ENCODE results near the gene PBX1. TPM values are rescaled to one million over a fixed set of nuclear protein-coding genes. Genes with fewer than 3 reads are reported as not detected.

Gene PBX1
- polyA plus RNA-seq, 3 donors: 0.07 TPM; not detected in 2

DNA sequence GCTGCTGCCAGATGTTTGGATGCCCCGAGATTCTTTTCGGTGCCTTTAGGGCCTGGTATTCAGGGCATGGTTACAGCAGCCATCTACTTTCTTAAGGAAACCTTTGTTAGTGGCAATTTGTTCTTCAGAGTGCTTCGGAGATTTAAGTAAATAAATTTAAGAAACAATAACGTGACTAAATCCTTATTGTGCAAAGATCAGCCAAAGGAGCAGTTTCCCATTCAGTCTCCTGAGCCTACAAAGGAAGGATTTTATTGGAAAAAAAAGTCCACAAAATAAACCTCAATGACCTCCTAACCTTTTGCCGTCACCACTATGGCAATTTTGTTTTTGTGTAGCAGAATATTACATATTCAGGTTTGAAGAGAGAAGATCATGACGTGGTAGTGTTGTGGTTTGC lies 231.1 kb downstream of the PBX1 start:
- TF ChIP-seq, protein P1, sequence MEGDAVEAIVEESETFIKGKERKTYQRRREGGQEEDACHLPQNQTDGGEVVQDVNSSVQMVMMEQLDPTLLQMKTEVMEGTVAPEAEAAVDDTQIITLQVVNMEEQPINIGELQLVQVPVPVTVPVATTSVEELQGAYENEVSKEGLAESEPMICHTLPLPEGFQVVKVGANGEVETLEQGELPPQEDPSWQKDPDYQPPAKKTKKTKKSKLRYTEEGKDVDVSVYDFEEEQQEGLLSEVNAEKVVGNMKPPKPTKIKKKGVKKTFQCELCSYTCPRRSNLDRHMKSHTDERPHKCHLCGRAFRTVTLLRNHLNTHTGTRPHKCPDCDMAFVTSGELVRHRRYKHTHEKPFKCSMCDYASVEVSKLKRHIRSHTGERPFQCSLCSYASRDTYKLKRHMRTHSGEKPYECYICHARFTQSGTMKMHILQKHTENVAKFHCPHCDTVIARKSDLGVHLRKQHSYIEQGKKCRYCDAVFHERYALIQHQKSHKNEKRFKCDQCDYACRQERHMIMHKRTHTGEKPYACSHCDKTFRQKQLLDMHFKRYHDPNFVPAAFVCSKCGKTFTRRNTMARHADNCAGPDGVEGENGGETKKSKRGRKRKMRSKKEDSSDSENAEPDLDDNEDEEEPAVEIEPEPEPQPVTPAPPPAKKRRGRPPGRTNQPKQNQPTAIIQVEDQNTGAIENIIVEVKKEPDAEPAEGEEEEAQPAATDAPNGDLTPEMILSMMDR (IDR thresholded peaks at IDR 0.05): no peak
- Mint-ChIP-seq H3K27ac (no peak overlapping the region), H3K9me3 (no peaks in the 10 kb centered on the region), H3K27me3 (ENCODE audit: low read depth in 3 of 3) (peaks cover 6 to 19% (median 18%) of the 10 kb centered on the region in 3 donors), H3K36me3 (no peaks in the 10 kb centered on the region), H3K4me1 (peaks cover 4% of the 10 kb centered on the region), H3K4me3 (no peak overlapping the region)
- no peak overlapping the region for H3K4me3 ChIP-seq (replicated peaks in 1 of 3; ENCODE audit: low read depth in 2 of 3, low read length in 3 of 3)
- no peaks in the 10 kb centered on the region for H3K27me3 ChIP-seq (ENCODE audit: control insufficient read depth in 2 of 2, insufficient read depth in 2 of 2, low read length in 2 of 2)
- no peaks in the 10 kb centered on the region for H4K20me1 ChIP-seq (ENCODE audit: insufficient read depth, low read length)
- H2AFZ ChIP-seq (ENCODE audit: insufficient read depth, low read depth, low read length, poor library complexity, severe bottlenecking): no peak overlapping the region
- H3K27ac ChIP-seq (ENCODE audit: low read depth in 1 of 2, low read length in 2 of 2): no peak overlapping the region
- intact Hi-C loops (cut with micrococcal nuclease): no loop called here
- DNase-seq: no peak
- H3K36me3 ChIP-seq (replicated peaks in 1 of 2; ENCODE audit: control insufficient read depth in 1 of 2, insufficient read depth in 2 of 2, low read length in 2 of 2): no peaks in the 10 kb centered on the region
- WGBS (ENCODE audit: insufficient coverage): no CpG with 5 or more reads among the region's 6 CpGs
- no peaks in the 10 kb centered on the region for H3K4me1 ChIP-seq (ENCODE audit: control insufficient read depth in 1 of 2, insufficient read depth in 2 of 2, low read length in 2 of 2)
- H3K4me2 ChIP-seq (replicated peaks; ENCODE audit: extremely low read depth, low read length, poor library complexity, severe bottlenecking): no peak overlapping the region
- H3K9me3 ChIP-seq (replicated peaks in 1 of 2; ENCODE audit: control insufficient read depth in 1 of 2, insufficient read depth in 1 of 2, low read length in 2 of 2): no peaks in the 10 kb centered on the region
- H3K9ac ChIP-seq (ENCODE audit: insufficient read depth, low read length, poor library complexity, severe bottlenecking): no peak overlapping the region
- no peaks in the 10 kb centered on the region for H3K79me2 ChIP-seq (ENCODE audit: insufficient read depth, low read length)

DNA sequence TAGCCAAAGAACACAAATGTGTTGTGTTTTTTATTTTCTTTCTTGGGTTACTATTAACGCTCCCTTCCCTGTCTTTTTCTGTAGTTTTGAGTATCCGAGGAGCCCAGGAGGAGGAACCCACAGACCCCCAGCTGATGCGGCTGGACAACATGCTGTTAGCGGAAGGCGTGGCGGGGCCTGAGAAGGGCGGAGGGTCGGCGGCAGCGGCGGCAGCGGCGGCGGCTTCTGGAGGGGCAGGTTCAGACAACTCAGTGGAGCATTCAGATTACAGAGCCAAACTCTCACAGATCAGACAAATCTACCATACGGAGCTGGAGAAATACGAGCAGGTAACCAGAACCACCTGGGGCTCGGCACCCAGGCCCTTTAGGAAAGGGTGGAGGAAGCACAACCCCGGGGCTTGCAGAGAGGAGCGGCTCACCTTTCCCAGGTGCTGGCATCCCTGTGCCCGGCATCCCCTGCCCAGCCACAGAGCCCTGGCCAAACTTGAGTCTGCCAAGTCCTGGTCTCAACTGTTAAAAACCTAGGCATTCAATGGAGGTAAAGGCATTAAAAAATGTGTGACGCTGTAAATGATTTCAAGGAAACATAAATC lies 233.5 kb downstream of the PBX1 start:
- H4K20me1 ChIP-seq (ENCODE audit: insufficient read depth, low read length): no peaks in the 10 kb centered on the region
- no peak overlapping the region for H2AFZ ChIP-seq (ENCODE audit: insufficient read depth, low read depth, low read length, poor library complexity, severe bottlenecking)
- no peak overlapping the region for H3K27ac ChIP-seq (ENCODE audit: low read depth in 1 of 2, low read length in 2 of 2)
- no peaks in the 10 kb centered on the region for H3K9me3 ChIP-seq (replicated peaks in 1 of 2; ENCODE audit: control insufficient read depth in 1 of 2, insufficient read depth in 1 of 2, low read length in 2 of 2)
- no peaks in the 10 kb centered on the region for H3K79me2 ChIP-seq (ENCODE audit: insufficient read depth, low read length)
- H3K27me3 ChIP-seq (ENCODE audit: control insufficient read depth in 2 of 2, insufficient read depth in 2 of 2, low read length in 2 of 2): no peaks in the 10 kb centered on the region
- no peak overlapping the region for H3K4me2 ChIP-seq (replicated peaks; ENCODE audit: extremely low read depth, low read length, poor library complexity, severe bottlenecking)
- no peak overlapping the region for H3K4me3 Mint-ChIP-seq
- no peaks in the 10 kb centered on the region for H3K36me3 ChIP-seq (replicated peaks in 1 of 2; ENCODE audit: control insufficient read depth in 1 of 2, insufficient read depth in 2 of 2, low read length in 2 of 2)
- intact Hi-C loops (cut with micrococcal nuclease): no loop called here
- no peak overlapping the region for H3K27ac Mint-ChIP-seq
- H3K4me3 ChIP-seq (replicated peaks in 1 of 3; ENCODE audit: low read depth in 2 of 3, low read length in 3 of 3): no peak overlapping the region
- no peaks in the 10 kb centered on the region for H3K4me1 ChIP-seq (ENCODE audit: control insufficient read depth in 1 of 2, insufficient read depth in 2 of 2, low read length in 2 of 2)
- TF ChIP-seq, protein P1 (IDR thresholded peaks at IDR 0.05): no peak
- WGBS (ENCODE audit: insufficient coverage): 98% methylated on average over 18 of the region's 21 CpGs
- no peaks in the 10 kb centered on the region for H3K36me3 Mint-ChIP-seq
- H3K4me1 Mint-ChIP-seq: no peaks in the 10 kb centered on the region
- no peak overlapping the region for H3K9ac ChIP-seq (ENCODE audit: insufficient read depth, low read length, poor library complexity, severe bottlenecking)
- DNase-seq: no peak
- no peaks in the 10 kb centered on the region for H3K9me3 Mint-ChIP-seq
- H3K27me3 Mint-ChIP-seq (ENCODE audit: low read depth in 3 of 3): peaks cover 5 to 11% (median 6%) of the 10 kb centered on the region in 3 donors

Measured in CD14-positive monocyte (primary cell).